GM19395 (cell line): ENCODE data around the gene PCSK7.

Experiments used
- ATAC-seq: cut with Tn5 transposase; IDR thresholded peaks from one replicate; pipeline ENCODE4 v1.9.1; 2021; ENCODE audit warnings: mild to moderate bottlenecking, moderate library complexity; ENCODE audit not compliant: unreplicated experiment

PCSK7 gene

GRCh38 chr11:117199916-117200812 lies 31.7 kb downstream of the PCSK7 start:
- no peak for ATAC-seq

- no peak for ATAC-seq
Observed at GRCh38 chr11:117199053-117199915, 32.6 kb downstream of the PCSK7 start, which contains the start of gene TAGLN. Gene TAGLN (plus strand): TSS chr11:117199370. CDS start chr11:117203014, 3,644 bp downstream.

- ATAC-seq = no peak
Observed at GRCh38 chr11:117198613-117199012, 33.3 kb downstream of the PCSK7 start.

GRCh38 chr11:117197516-117198456 lies 34.1 kb downstream of the PCSK7 start:
- no peak for ATAC-seq

- no peak for ATAC-seq
Observed at GRCh38 chr11:117197006-117197405, 34.9 kb downstream of the PCSK7 start.

DNA sequence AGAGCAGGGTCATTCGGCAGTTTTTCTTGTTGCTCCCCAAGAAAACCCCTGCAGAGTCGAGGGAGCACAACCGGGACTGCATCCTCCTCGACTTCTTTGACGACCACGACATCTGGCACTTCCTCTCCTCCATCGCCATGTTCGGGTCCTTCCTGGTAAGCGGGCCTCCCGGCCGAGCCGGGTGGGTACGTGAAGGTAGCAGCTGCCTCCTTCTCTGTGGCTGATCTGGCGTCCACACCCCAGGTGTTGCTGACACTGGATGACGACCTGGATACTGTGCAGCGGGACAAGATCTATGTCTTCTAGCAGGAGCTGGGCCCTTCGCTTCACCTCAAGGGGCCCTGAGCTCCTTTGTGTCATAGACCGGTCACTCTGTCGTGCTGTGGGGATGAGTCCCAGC lies 36.1 kb downstream of the PCSK7 start:
- ATAC-seq = no peak

DNA sequence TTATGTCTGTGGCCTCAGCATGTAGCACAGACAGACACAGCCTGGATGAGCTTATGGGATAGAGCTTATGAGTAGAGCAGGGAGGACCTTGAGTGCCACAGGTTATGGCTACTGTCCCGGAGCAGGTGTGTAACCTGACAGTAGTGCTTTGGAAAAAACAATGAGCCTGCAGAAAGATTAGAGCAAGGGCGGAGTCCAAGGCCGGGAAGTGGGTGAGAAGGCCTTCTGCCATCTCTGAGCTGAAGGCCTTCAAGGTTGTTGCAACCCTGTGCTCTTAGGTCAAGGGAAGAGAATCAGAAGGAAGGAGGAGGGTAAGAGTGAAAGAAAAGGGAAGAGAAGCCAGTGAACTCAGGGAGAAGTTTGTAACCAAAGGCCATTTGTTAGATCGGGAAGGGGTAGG lies 36.6 kb downstream of the PCSK7 start:
- ATAC-seq = no peak

- ATAC-seq = no peak
Observed at GRCh38 chr11:117194267-117194666, 37.6 kb downstream of the PCSK7 start.

GRCh38 chr11:117193130-117194020 lies 38.5 kb downstream of the PCSK7 start:
- ATAC-seq = no peak

- ATAC-seq = no peak
Observed at GRCh38 chr11:117192401-117192875, 39.4 kb downstream of the PCSK7 start.

GRCh38 chr11:117191680-117192400 lies 40.0 kb downstream of the PCSK7 start:
- no peak for ATAC-seq

DNA sequence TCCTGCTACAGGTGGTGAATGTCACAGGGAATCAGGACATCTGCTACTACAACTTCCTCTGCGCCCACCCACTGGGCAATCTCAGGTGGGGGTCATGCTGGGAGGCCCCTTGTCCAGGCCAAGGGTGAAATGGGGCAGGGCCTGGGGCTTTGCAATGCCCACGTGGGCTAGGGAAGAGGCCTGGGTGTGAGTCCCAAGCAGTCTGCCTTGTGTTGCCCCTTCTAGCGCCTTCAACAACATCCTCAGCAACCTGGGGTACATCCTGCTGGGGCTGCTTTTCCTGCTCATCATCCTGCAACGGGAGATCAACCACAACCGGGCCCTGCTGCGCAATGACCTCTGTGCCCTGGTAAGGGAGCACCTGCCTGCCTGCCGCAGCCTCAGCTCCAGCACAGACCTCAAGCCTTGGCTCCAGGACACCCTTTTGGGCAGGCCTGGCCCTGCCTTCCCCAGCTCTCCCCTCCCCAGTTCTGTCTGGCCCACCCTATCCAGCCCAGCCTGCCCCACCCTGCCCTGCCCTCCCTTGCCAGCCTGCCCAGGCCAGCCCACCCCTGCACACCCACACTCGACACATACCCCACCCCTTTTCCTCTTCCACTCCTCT lies 41.8 kb downstream of the PCSK7 start:
- ATAC-seq = peak; percentile 29

- ATAC-seq = peak; percentile 78
Observed at GRCh38 chr11:117189191-117189940, 42.5 kb downstream of the PCSK7 start.

DNA sequence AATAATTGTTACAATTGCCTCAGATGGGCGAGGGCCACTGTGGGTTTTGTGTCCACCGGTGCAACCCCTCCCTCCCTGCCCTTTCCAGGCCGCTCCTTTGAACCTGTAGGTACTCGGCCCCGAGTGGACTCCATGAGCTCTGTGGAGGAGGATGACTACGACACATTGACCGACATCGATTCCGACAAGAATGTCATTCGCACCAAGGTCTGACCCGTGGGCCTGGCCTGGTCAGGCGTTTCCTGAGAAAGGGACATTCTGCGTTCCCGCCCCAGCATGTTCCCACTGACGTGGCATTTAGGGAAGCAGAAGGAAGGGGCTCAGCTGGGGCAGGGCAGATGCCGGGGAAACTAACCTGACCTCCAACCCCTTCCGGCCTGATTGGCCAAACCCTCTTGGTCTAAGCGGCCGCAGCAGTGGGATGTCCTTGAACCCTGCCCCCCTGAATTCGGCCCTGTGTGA lies 43.2 kb downstream of the PCSK7 start:
- ATAC-seq = no peak

DNA sequence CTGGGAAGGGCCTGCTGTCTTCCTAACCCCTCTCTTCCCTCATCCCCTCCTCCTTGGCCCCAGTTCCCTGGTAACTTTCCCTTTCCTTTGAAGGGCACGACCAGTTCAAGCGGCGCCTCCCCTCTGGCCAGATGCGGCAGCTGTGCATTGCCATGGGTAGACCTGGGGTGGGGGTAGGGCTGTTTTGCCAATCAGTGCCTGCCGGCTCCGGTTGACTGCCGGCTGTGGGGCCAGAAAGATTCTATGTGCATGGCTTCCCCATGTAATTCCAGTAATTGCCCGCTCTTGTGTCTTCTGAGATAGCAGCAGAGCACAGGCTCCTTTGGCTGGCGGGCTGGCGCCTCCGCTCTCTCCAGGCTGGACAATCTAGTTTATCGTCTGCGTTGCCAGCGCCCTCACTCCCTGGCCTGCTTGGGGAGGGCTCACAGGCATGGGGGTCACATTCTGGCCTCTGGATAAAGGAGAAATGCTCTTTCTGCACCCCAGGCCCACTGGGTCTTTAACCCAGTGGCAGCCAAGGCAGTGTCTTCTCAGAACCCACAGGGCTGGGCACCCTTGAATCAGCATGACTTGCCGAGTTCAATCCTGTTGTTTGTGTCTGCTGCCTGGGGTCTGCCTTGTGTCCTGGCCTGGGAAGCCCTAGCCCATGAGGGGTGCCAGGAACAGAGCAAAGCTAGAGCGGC lies 43.9 kb downstream of the PCSK7 start:
- no peak for ATAC-seq

GRCh38 chr11:117187428-117187798 lies 44.5 kb downstream of the PCSK7 start:
- no peak for ATAC-seq

GRCh38 chr11:117187007-117187406 lies 44.9 kb downstream of the PCSK7 start:
- ATAC-seq = no peak
